A549 (cell line): ENCODE results near the gene GPR63. TPM values are rescaled to one million over a fixed set of nuclear protein-coding genes. Genes with fewer than 3 reads are reported as not detected.

Source experiments
- ATAC-seq, 2 experiments: fragments of 200-7000 bp in 1 of 2; fragments of >200 bp in 1 of 2; cut with Nextera tagmentation in 1 of 2; cut with Tn5 transposase in 1 of 2; 3 replicates each; pipeline versions ENCODE4 v1.8.0 to v1.9.1; 2018 to 2020; ENCODE audit warnings: mild to moderate bottlenecking in 1 of 2, moderate library complexity in 1 of 2
- CTCF ChIA-PET: fragments of 300-600 bp; sonication (Branson Sonifier 250); formaldehyde crosslinking; extraction: SDS; loops from one replicate; lab custom pipeline; 2021; ENCODE audit warnings: antibody characterized with exemption, inconsistent platforms; lab: Yijun Ruan, JAX
- POLR2A ChIA-PET: fragments of 350-600 bp; formaldehyde crosslinking; extraction: SDS; loops from one replicate; lab custom pipeline; 2021; ENCODE audit warnings: antibody characterized with exemption, inconsistent platforms; lab: Yijun Ruan, JAX
- DNase-seq, 2 experiments: peaks; one replicate each; pipeline versions ENCODE4 v3.0.0 to v3.0.0-alpha.2; 2011 to 2016; ENCODE audit warnings: low read depth in 1 of 2, low spot score in 1 of 2
- FAIRE-seq: peaks from 2 replicates; lab custom pipeline; 2011; peaks lifted over from hg19 to GRCh38; lab: Jason Lieb, UNC
- H3K27ac ChIP-seq, 2 experiments: fragments of >200 bp; sonication (Bioruptor Twin); formaldehyde crosslinking; 3 replicates each; pipeline ENCODE4 v1.5.1; 2016 to 2017
- H3K4me1 ChIP-seq: fragments of >200 bp; sonication (Bioruptor Twin); formaldehyde crosslinking; 3 replicates; pipeline ENCODE4 v1.6.1; 2016
- H3K4me2 ChIP-seq: fragments of >200 bp; sonication (Bioruptor Twin); formaldehyde crosslinking; 3 replicates; pipeline ENCODE4 v1.6.1; 2016
- H3K4me3 ChIP-seq: fragments of >200 bp; sonication (Bioruptor Twin); formaldehyde crosslinking; 3 replicates; pipeline ENCODE4 v1.5.1; 2016
- H3K9me3 ChIP-seq: fragments of >200 bp; sonication (Bioruptor Twin); formaldehyde crosslinking; 3 replicates; pipeline ENCODE4 v1.6.1; 2016
- BHLHE40 ChIP-seq: IDR thresholded peaks from 2 replicates; pipeline ENCODE4 v1.6.1; 2012; ENCODE audit warnings: low read depth, low read length, inconsistent platforms
- CHD2 ChIP-seq: fragments of 150-350 bp; IDR thresholded peaks from 2 replicates; pipeline ENCODE4 v1.6.1; 2014; ENCODE audit warnings: low read length; ENCODE audit not compliant: partially characterized antibody
- CHD4 ChIP-seq: fragments of 200-600 bp; sonication (generic); IDR thresholded peaks from 2 replicates; pipeline ENCODE4 v1.6.1; 2016; ENCODE audit warnings: antibody characterized with exemption, mild to moderate bottlenecking, borderline replicate concordance
- CTCF ChIP-seq: fragments of >200 bp; sonication (Bioruptor Twin); formaldehyde crosslinking; IDR thresholded peaks from 3 replicates; pipeline ENCODE4 v1.5.1; 2016
- EHF ChIP-seq: fragments of 250-450 bp; sonication (Bioruptor Pico); IDR thresholded peaks from 2 replicates; pipeline ENCODE4 v1.5.0; 2020; ENCODE audit warnings: mild to moderate bottlenecking
- EP300 ChIP-seq, 2 experiments: fragments of >200 bp; sonication (Bioruptor Twin); formaldehyde crosslinking; IDR thresholded peaks; 2 replicates in 1 of 2; 3 replicates in 1 of 2; pipeline ENCODE4 v1.6.1; 2016 to 2017
- FOSB ChIP-seq: fragments of 250-450 bp; sonication (Bioruptor Pico); IDR thresholded peaks from 2 replicates; pipeline ENCODE4 v1.5.0; 2020; ENCODE audit warnings: mild to moderate bottlenecking, moderate library complexity
- HDAC2 ChIP-seq: fragments of 200-600 bp; sonication (generic); IDR thresholded peaks from 2 replicates; pipeline ENCODE4 v1.6.1; 2016
- HES2 ChIP-seq: fragments of >200 bp; sonication (Bioruptor Twin); formaldehyde crosslinking; IDR thresholded peaks from 2 replicates; pipeline ENCODE4 v1.6.1; 2016
- HOXA7 ChIP-seq: fragments of 250-450 bp; sonication (Bioruptor Pico); IDR thresholded peaks from 2 replicates; pipeline ENCODE4 v1.5.0; 2020; ENCODE audit warnings: mild to moderate bottlenecking, moderate library complexity
- HOXB5 ChIP-seq: fragments of 250-450 bp; sonication (Bioruptor Pico); IDR thresholded peaks from 2 replicates; pipeline ENCODE4 v1.5.0; 2020; ENCODE audit warnings: mild to moderate bottlenecking, moderate library complexity
- JUN ChIP-seq, 2 experiments: fragments of >200 bp; sonication (Bioruptor Twin); formaldehyde crosslinking; IDR thresholded peaks; 2 replicates in 1 of 2; 3 replicates in 1 of 2; pipeline ENCODE4 v1.6.1; 2016 to 2017
- KDM5A ChIP-seq: fragments of 200-600 bp; sonication (generic); IDR thresholded peaks from 2 replicates; pipeline ENCODE4 v1.6.1; 2016; ENCODE audit warnings: antibody characterized with exemption, mild to moderate bottlenecking
- NR3C1 ChIP-seq: fragments of >200 bp; sonication (Bioruptor Twin); formaldehyde crosslinking; IDR thresholded peaks from 3 replicates; pipeline ENCODE4 v1.6.1; 2017
- POLR2A ChIP-seq: IDR thresholded peaks from 2 replicates; pipeline ENCODE4 v1.6.1; 2012; ENCODE audit warnings: mild to moderate bottlenecking, low read length
- POLR2AphosphoS2 ChIP-seq: conservative IDR thresholded peaks from 2 replicates; pipeline ENCODE4 v1.6.1; 2012; ENCODE audit warnings: low read length, improper control_type of control experiment, inconsistent platforms
- RAD21 ChIP-seq, 2 experiments: fragments of >200 bp in 1 of 2; sonication (Bioruptor Twin) in 1 of 2; formaldehyde crosslinking in 1 of 2; IDR thresholded peaks in 1 of 2; conservative IDR thresholded peaks in 1 of 2; 2 replicates in 1 of 2; 3 replicates in 1 of 2; pipeline ENCODE4 v1.6.1; 2012 to 2018; ENCODE audit warnings: inconsistent platforms in 1 of 2
- RFX5 ChIP-seq: fragments of 450-650 bp; IDR thresholded peaks from 2 replicates; pipeline ENCODE4 v1.7.1; 2014; ENCODE audit warnings: antibody characterized with exemption, mild to moderate bottlenecking, moderate library complexity
- SMC3 ChIP-seq: fragments of >200 bp; sonication (Bioruptor Twin); formaldehyde crosslinking; IDR thresholded peaks from 3 replicates; pipeline ENCODE4 v1.6.1; 2018; ENCODE audit warnings: inconsistent platforms
- TFCP2L1 ChIP-seq: fragments of 250-450 bp; sonication (Bioruptor Pico); IDR thresholded peaks from 2 replicates; pipeline ENCODE4 v1.5.0; 2021; ENCODE audit warnings: mild to moderate bottlenecking
- TP53 ChIP-seq: fragments of 250-450 bp; sonication (Bioruptor Pico); IDR thresholded peaks from 2 replicates; pipeline ENCODE4 v1.5.0; 2021; ENCODE audit warnings: mild to moderate bottlenecking, moderate library complexity
- USF2 ChIP-seq: fragments of 450-650 bp; IDR thresholded peaks from 2 replicates; pipeline ENCODE4 v1.6.1; 2014; ENCODE audit warnings: antibody characterized with exemption
- ZC3H11A ChIP-seq: fragments of 450-650 bp; IDR thresholded peaks from 2 replicates; pipeline ENCODE4 v1.6.1; 2014; ENCODE audit warnings: antibody characterized with exemption, mild to moderate bottlenecking
- ZSCAN20 ChIP-seq: fragments of 250-450 bp; sonication (Bioruptor Pico); IDR thresholded peaks from 2 replicates; pipeline ENCODE4 v1.8.0; 2022; ENCODE audit warnings: mild to moderate bottlenecking, moderate library complexity
- WGBS: methylation state at CpG from one replicate; pipeline ENCODE4 v1.1.6; 2017; ENCODE audit errors: missing lambda C conversion rate; 5-methylcytosine and 5-hydroxymethylcytosine counted together
- polyA plus RNA-seq, 4 experiments: library from polyadenylated mRNA; depleted of rRNA in 3 of 4; stranded (reverse); fragments of >200 nt; fragmentation: RNase III in 1 of 4; extraction: RNeasy Plus Mini Kit Qiagen cat#74134 plus additional on column Dnase treatment in 1 of 4; gene quantifications; 2 replicates in 3 of 4; 3 replicates in 1 of 4; pipeline ENCODE4 v1.2.3, GENCODE V29; 2011 to 2017
- TF ChIP-seq, protein P1 (sequence below): fragments of 250-450 bp; sonication (Bioruptor Pico); IDR thresholded peaks from 2 replicates; pipeline ENCODE4 v1.5.0; 2020; ENCODE audit warnings: low read depth, mild to moderate bottlenecking, moderate library complexity
- TF ChIP-seq, protein P2 (sequence below): fragments of >200 bp; sonication (Bioruptor Twin); formaldehyde crosslinking; IDR thresholded peaks from 3 replicates; pipeline ENCODE4 v1.6.1; 2016

GPR63 gene
- polyA plus RNA-seq, 2 of the 4 experiments (the other 2 are of a cell fraction): 0.48 to 0.67 TPM

DNA sequence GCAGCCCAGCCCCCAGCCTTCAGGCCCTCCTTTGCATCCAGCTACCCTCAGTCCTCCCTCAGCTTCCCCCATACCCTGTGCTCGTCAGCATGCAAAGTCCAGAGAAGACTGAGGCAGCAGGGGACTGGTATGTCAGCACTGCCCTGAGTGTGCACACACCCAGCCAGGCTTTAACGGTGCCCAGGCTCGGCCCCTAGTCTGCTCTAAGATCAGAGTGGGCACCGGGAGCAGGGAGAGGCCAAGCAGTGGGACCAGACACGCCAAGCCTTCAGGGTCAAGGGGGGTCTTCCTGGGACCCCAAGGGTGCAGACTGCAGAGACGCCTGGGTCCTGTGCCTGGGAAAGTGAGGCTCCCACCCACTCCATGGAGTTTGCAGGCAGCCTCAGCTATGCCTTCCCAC, 74.7 kb downstream of the GPR63 start:
- no CpG with 5 or more reads among the region's 6 CpGs for WGBS
- POLR2A ChIA-PET: no interaction called here
- Histone ChIP-seq H3K27ac (no peak overlapping the region), H3K4me3 (no peak overlapping the region), H3K4me1 (no peaks in the 10 kb centered on the region), H3K9me3 (no peaks in the 10 kb centered on the region), H3K4me2 (no peak overlapping the region)
- no peak for DNase-seq
- TF ChIP-seq JUN (IDR thresholded peaks at IDR 0.05) (no peak), ZC3H11A (no peak), HOXA7 (CRISPR knock-in tag) (no peak), EHF (CRISPR knock-in tag) (no peak), KDM5A (no peak), TP53 (CRISPR knock-in tag) (no peak), POLR2A (no peak), HOXB5 (CRISPR knock-in tag) (no peak)
- CTCF ChIA-PET: no interaction called here
- no peak for FAIRE-seq
- ATAC-seq: no peak

GRCh38 chr6:96761794-96762193, 75.5 kb downstream of the GPR63 start:
- no peak overlapping the region for H3K4me3 ChIP-seq
- no peak overlapping the region for H3K27ac ChIP-seq
- TF ChIP-seq CTCF (no peak), ZSCAN20 (CRISPR knock-in tag) (no peak), CHD4 (no peak), BHLHE40 (no peak), HOXA7 (CRISPR knock-in tag) (no peak), SMC3 (no peak), FOSB (no peak), HES2 (no peak), KDM5A (no peak)
- TF ChIP-seq, protein P1, sequence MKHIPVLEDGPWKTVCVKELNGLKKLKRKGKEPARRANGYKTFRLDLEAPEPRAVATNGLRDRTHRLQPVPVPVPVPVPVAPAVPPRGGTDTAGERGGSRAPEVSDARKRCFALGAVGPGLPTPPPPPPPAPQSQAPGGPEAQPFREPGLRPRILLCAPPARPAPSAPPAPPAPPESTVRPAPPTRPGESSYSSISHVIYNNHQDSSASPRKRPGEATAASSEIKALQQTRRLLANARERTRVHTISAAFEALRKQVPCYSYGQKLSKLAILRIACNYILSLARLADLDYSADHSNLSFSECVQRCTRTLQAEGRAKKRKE (CRISPR knock-in tag): no peak
- TF ChIP-seq, all 56 proteins: peak for 0
- CTCF ChIA-PET: no interaction called here
- FAIRE-seq (no peak), DNase-seq (no peak), ATAC-seq (no peak)
- Histone ChIP-seq H3K9me3 (no peaks in the 10 kb centered on the region), H3K4me2 (no peak overlapping the region), H3K4me1 (no peaks in the 10 kb centered on the region)
- POLR2A ChIA-PET: no interaction called here
- WGBS: 0% methylated on average over 2 of the region's 12 CpGs

DNA sequence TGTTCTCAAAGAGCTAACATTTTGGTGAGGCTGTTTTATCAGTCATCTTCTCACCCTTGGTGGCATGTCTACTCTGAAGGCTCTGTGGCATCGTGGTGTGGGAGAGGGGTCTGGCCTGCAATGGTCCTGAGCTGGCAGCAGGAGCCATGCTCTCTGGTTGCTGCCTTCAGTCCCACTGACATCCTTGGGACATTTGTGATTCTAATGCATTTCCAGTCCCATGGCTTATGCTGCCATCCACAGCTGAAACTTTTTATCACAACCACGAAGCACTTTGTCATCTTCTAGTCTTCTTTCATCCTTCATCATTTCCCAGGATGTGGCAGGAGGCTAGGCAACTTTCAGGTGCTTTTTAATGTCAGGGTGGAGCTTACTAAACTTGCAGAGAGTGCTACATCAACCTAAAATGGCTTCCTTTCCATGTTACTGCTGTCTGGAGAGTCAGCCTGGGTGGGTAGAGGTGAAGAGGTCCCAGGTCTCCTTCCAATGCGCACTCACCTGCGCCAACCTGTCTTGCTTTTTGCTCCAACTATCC, 77.1 kb downstream of the GPR63 start:
- FAIRE-seq: no peak
- Histone ChIP-seq H3K27ac (no peak overlapping the region), H3K4me3 (no peak overlapping the region), H3K4me1 (no peaks in the 10 kb centered on the region), H3K9me3 (no peaks in the 10 kb centered on the region), H3K4me2 (no peak overlapping the region)
- TF ChIP-seq RAD21 (conservative IDR thresholded peaks at IDR 0.05 in 1 of 2, IDR thresholded peaks at IDR 0.05 in 1 of 2): 0 out of 5 replicates have a peak, but pooled peaks of 1 of the 2 experiments have one; percentile 12
- no peak for TF ChIP-seq NR3C1
- no peak for TF ChIP-seq RFX5
- TF ChIP-seq EP300 (IDR thresholded peaks at IDR 0.05): no peak
- WGBS: 44% methylated on average over 4 of the region's 4 CpGs
- ChIA-PET CTCF (no interaction called here), POLR2A (no interaction called here)
- no peak for DNase-seq
- ATAC-seq: no peak

DNA sequence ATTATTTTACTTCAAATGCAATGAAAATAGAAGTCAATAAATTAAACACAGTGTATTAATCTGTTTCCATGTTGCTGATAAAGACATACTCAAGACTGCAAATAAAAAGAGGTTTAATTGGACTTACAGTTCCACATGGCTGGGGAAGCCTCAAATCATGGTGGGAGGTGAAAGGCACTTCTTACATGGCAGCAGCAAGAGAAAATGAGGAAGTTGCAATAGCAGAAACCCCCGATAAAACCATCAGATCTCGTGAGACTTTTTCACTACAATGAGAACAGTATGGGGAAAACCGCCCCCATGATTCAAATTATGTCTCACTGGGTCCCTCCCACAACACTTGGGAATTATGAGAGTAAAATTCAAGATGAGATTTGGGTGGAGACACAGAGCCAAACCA, 82.2 kb downstream of the GPR63 start:
- no peak for FAIRE-seq
- TF ChIP-seq, protein P2, sequence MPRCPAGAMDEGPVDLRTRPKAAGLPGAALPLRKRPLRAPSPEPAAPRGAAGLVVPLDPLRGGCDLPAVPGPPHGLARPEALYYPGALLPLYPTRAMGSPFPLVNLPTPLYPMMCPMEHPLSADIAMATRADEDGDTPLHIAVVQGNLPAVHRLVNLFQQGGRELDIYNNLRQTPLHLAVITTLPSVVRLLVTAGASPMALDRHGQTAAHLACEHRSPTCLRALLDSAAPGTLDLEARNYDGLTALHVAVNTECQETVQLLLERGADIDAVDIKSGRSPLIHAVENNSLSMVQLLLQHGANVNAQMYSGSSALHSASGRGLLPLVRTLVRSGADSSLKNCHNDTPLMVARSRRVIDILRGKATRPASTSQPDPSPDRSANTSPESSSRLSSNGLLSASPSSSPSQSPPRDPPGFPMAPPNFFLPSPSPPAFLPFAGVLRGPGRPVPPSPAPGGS: no peak
- TF ChIP-seq NR3C1 (no peak), CTCF (no peak), TFCP2L1 (no peak), HDAC2 (no peak), CHD2 (no peak), USF2 (no peak), POLR2AphosphoS2 (no peak)

More for the DNA sequence above, 82.2 kb downstream of the GPR63 start:
- ATAC-seq: no peak
- no peak overlapping the region for H3K27ac ChIP-seq
- H3K4me2 ChIP-seq: no peak overlapping the region
- no peaks in the 10 kb centered on the region for H3K4me1 ChIP-seq
- ChIA-PET POLR2A (no interaction called here), CTCF (no interaction called here)
- no peak for DNase-seq
- H3K4me3 ChIP-seq: no peak overlapping the region
- H3K9me3 ChIP-seq: no peaks in the 10 kb centered on the region
- 17% methylated on average over 3 of the region's 3 CpGs for WGBS
